Embryonic facial prominence (tissue), 1 donor: ENCODE data around the gene SASS6.
"Not testable (repeated sequence)": the region's sequence is repeated elsewhere in the genome, so short reads cannot be mapped to it uniquely, and the experiment has no call there.

ENCODE experiments used
- DNase-seq: peaks from one replicate; pipeline ENCODE4 v3.0.0-alpha.2; 2016; ENCODE audit errors: extremely low spot score

The SASS6 gene

GRCh38 chr1:100107696-100108095, 25.0 kb downstream of the SASS6 start:
- DNase-seq = no peak

GRCh38 chr1:100101564-100101963, 31.2 kb downstream of the SASS6 start:
- DNase-seq = no peak

DNA sequence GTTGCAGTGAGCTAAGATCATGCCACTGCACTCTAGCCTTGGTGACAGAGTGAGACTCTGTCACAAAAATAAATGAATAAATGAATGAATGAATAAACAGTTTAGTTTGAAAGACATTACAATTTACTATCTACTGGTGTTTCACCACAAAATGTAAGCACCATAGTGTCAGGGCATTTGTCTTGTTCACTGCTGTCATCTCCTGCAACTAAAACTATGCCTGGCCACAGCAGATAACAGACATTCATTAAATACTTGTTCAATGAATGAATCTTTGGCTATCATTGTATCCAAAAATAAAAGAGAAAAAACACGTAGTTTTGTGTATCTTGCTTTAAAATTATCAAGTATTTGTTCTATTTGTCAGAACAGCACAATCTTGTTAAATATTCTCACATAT, 32.5 kb downstream of the SASS6 start:
- no peak for DNase-seq

DNA sequence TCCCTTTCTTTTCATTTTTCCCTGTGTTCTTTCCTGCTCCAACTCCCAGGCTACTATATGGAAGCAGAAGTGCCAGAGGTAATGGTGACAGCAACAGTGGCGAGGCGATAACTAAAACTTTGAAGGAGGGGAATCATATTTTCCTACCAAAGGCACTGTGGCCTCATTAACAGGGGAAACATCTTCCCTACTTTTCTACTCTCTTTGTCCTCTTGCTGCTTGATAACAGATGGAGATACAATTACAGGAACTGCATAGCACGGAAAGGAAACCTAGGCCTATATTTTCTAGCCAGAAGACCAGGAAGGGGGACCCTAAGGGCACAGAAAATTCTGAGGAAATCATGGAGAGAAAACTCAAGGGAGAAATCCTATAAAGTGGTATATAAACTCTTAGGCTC, 42.3 kb downstream of the SASS6 start:
- DNase-seq = no peak

- DNase-seq = no peak
These were observed 43.6 kb downstream of the SASS6 start for GRCh38 chr1:100089082-100089481.

DNA sequence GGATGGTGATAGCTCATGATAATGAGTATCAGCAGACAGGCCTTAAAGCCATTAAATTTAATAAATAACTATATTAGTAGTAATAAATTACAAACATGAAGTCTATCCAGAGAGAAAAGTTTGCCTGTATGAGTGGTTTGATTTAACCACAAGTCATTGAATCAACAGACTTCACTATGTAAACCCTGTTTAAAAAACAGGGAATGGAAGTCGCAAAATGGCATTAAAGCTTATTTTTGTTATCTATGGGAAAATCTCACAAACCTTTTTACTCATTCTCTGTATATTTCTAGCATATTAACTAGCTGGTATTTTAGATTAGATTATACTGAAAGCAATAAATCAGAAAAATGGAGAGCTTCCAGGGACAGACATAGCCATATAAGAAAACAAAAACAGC, 45.3 kb downstream of the SASS6 start:
- no peak for DNase-seq

GRCh38 chr1:100080331-100080730, 52.4 kb downstream of the SASS6 start:
- no peak for DNase-seq

DNA sequence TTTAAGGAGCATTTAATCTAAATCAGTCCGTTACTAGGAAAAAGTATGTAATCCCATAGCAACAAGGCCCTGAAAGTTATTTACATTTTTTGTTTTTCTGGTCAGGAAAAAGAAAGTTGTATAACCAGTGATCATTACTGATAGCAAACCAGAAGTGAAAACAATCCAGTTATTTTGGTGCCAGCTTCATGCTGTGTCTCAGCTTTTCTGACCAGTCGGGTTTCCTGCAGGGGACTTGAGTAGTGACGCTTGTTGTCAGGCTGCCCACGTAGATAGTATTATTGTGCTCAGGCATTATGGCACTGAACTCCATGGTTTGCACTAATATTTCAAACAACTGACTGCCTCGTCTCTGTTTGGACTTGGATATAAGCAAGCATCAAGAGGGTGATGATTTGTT, 55.2 kb downstream of the SASS6 start:
- DNase-seq = no peak

DNA sequence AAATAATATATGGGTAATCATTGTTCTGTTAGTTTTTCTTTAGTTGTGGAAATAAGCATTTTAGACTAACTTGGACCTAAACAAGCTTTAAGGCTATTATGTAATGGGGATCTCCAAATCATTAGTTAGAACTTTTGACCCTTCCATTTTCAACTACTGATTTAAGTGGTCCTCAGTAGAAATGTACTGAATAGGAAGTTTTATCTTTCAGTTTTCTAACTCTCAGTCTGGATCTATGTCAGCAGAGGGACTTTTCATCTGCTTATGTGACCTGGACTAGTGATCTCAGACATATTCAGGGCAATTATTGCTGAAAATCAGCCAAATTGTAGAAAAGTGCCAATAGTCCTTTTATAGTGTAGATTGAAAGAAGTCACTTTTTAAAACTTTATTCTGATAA, 56.0 kb downstream of the SASS6 start:
- no peak for DNase-seq

DNA sequence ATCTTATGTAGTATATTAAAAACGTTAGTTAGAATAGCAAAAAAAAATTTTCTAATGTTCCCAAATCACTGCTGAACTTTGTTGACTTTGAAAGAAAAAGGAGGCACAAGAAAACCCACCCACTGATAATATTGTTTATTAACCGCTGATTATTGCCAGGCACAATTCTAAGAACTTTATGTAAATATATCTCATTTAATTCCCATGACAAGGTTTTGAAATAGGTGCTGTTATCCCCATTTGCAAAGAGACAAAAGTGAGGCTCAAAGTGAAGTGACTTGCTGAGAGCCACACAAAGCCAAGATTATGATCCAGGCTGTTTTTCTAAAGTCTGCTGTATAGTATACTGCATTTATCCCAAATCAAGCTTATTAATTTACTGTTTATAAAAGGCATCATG, 56.4 kb downstream of the SASS6 start:
- DNase-seq = no peak

DNA sequence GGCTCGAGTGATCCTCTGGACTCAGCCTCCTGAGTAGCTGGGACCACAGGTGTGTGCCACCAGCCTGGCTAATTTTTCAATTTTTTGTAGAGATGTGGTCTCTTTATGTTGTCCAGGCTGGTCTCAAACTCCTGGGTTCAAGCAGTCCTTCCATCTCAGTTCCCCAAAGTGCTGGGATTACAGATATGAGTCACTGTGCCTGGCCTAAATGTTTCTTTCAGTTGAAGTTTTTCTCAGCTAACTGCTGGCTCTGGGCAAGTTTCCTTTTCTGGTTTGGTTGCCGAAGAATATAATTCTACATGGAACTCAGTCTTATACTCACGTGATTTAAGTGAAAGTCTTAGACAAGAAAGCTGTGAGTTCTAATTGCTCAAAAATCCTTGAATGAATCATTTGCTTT, 57.0 kb downstream of the SASS6 start:
- no peak for DNase-seq

GRCh38 chr1:100074604-100075395, 57.9 kb downstream of the SASS6 start:
- no peak for DNase-seq

GRCh38 chr1:100073531-100073930, 59.2 kb downstream of the SASS6 start:
- no peak for DNase-seq

GRCh38 chr1:100070201-100070939, 62.4 kb downstream of the SASS6 start:
- no peak for DNase-seq

DNA sequence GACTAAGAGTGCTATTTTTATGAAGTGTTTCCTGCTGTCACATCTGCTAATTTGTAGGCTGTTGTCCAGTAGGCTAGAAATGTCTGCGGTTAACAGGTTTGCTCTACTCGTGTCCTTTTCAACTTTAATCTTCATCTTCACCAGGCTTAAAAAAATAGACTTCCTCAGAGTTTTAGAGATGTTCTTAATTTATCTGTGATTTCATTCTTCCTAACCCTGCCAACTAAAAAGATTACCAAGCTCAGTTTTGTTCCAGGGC, 66.8 kb downstream of the SASS6 start:
- no peak for DNase-seq

DNA sequence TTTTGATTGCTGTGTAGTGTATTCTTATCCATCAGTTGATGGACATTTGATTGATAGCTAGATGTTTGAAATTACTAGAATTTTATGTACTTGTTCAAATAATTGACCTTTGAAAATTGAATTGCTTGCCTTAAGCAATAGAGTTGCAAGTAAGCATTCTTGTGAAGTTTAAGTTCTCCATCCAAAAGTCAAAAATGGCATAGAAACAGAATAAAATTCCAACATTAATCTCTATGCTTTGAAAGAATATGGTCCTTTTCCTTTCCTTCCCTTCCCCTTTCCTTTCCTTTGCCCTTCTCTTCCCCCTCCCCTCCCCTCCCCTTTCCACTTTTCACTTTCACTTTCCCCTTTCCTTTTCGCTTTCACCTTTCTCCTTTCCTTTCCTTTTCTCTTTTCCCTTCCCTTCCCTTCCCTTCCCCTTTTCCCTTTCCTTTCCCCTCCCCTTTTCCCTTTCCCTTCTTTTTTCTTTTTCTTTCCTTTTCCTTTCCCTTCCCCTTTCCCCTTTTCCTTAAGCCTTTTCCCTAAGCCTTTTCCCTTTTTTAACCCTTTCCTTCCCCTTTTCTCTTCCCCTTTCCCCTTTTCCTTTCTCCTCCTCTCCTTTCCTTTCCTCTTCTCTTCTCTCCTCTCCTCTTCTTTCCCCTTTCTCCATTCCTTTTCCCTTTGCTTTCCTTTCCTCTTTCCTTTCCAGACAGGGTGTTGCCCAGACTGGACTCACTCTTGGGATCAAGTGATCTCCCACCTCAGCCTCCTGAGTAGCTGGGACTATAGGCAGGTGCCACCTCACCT, 67.4 kb downstream of the SASS6 start:
- no peak for DNase-seq

GRCh38 chr1:100061681-100062080, 71.0 kb downstream of the SASS6 start:
- no peak for DNase-seq

- DNase-seq = no peak
These were observed 79.0 kb downstream of the SASS6 start for GRCh38 chr1:100053727-100054126.

DNA sequence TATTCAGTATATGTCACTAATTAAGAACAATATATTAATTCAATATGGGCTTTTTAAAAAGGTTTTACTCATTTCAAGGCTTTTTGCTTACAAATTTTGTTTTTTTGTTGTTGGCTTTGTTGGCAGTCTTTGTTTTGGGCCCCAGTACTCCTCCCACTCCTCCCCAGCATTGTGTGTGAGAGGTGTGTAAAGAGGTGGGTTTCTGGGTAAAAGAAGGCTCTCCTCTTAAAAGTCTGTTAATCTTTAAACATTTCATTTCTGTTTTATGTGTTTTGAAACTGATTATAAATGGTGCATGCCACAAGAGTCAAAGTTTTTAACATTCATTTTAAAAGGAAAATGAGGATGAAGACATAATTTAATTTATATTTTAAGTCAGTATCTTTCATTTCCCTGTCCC, 79.6 kb downstream of the SASS6 start:
- DNase-seq = no peak

DNA sequence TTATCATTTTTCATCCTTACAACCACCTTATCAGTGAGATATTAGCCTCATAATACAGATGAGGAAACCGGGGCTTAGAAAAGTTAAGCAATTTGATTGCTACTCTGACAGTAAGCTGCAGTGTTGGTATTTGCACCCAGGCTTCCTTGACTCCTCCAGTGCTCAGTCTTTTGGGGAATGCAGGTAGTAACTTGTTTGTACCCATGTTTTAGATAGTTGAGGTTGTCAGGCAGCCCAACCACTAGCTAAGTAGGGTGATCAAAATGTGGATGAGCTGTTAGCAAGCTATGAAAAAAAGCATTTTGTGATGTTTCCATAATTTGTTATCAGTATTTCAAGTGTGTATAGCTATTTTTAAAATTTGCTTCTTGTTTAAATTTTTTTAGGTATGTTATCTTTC, 80.8 kb downstream of the SASS6 start:
- no peak for DNase-seq

- no peak for DNase-seq
These were observed 81.3 kb downstream of the SASS6 start for GRCh38 chr1:100051401-100051800.

GRCh38 chr1:100050139-100050538, 82.6 kb downstream of the SASS6 start:
- DNase-seq = no peak

- DNase-seq = not testable (repeated sequence)
These were observed 85.5 kb downstream of the SASS6 start for GRCh38 chr1:100047235-100047708.
